GM10248 (cell line): Measurements from ENCODE around the gene RPL37A.

Source experiments
- CTCF ChIA-PET: fragments of 300-600 bp; sonication (Branson Sonifier 250); formaldehyde crosslinking; extraction: SDS; loops from one replicate; lab custom pipeline; 2021; ENCODE audit warnings: antibody characterized with exemption; lab: Yijun Ruan, JAX
- POLR2A ChIA-PET: fragments of 350-650 bp; sonication (Branson Sonifier 250); formaldehyde crosslinking; extraction: SDS; loops from one replicate; lab custom pipeline; 2020; ENCODE audit warnings: antibody characterized with exemption; lab: Yijun Ruan, JAX
- DNase-seq: peaks from one replicate; pipeline ENCODE4 v3.0.0; 2012; ENCODE audit errors: extremely low spot score
- TF ChIP-seq, protein P1 (sequence below): IDR thresholded peaks from 2 replicates; pipeline ENCODE4 v1.5.1; 2012; ENCODE audit warnings: mild to moderate bottlenecking, low read depth; ENCODE audit errors: extremely low read depth, missing control alignments, control extremely low read depth

RPL37A gene

DNA sequence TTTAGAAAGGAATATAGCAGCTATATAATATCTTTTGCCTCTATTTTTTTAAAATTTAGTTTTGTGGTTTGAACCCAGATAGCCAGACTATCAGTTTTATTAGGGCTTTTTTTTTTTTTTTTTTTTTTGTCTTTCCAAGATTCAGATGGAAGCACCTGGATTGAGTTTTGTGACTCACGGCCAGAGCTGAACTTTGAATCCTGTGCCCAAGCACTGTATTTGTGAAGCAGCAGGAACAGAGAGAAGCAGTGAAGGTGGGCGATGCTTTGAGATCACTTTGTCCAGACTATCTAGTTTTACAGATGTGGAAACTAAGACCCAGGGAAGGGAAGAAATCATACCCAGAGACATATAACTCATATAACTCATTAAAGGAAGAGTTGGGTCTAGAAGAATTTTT, 33.9 kb downstream of the RPL37A start:
- TF ChIP-seq, protein P1, sequence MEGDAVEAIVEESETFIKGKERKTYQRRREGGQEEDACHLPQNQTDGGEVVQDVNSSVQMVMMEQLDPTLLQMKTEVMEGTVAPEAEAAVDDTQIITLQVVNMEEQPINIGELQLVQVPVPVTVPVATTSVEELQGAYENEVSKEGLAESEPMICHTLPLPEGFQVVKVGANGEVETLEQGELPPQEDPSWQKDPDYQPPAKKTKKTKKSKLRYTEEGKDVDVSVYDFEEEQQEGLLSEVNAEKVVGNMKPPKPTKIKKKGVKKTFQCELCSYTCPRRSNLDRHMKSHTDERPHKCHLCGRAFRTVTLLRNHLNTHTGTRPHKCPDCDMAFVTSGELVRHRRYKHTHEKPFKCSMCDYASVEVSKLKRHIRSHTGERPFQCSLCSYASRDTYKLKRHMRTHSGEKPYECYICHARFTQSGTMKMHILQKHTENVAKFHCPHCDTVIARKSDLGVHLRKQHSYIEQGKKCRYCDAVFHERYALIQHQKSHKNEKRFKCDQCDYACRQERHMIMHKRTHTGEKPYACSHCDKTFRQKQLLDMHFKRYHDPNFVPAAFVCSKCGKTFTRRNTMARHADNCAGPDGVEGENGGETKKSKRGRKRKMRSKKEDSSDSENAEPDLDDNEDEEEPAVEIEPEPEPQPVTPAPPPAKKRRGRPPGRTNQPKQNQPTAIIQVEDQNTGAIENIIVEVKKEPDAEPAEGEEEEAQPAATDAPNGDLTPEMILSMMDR, result no peak
- CTCF ChIA-PET, result interaction anchor here (0.9 to 5.9 kb wide), 4 partner anchors 12 to 134 kb away, joined by 3 to 23 read pairs (median 5); no protein-coding TSS in a partner anchor
- DNase-seq, result no peak
- POLR2A ChIA-PET, result no interaction called here

DNA sequence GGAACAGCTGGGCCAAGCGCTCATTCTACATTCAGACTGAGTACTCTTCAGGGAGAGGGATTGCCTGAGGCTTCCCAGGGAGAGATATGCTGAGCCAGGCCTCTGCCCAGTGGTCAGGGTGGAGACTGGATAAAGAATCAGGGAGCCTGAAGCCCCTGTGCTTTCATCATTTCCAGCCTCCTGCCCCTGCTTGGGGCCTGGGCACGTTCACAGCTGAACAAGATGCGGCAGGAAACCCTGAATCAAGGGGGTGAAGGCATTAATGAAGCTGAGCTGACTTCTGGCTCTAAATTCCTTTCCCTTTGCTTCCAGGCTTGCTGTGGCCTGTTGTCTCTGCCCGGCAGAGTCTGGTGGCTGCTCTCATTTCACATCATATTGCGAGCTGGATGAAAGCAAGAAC, 35.0 kb downstream of the RPL37A start:
- no peak for DNase-seq
- TF ChIP-seq, protein P1, result no peak
- POLR2A ChIA-PET, result no interaction called here
- CTCF ChIA-PET, result interaction anchor here (0.8 to 5.9 kb wide), 2 partner anchors 13 to 17 kb away, joined by 3 to 23 read pairs; no protein-coding TSS in a partner anchor

DNA sequence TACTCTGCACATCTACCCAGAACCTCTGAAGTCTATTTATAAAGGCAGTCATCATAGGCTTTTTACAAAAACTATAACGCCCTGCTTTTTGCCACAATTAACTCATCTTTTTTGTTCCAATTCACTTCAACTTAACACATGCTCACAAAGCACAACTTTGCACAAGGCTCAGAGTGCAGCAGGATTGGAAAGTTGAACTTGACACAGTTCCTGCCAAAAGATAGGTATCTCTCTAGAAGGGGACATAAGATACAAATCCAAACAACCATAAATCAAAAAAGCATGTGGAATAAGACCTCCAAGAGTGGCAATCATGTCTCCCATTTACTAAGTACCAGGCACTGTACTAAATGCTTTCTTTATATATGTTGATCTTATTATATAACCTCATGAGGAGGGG, 36.2 kb downstream of the RPL37A start:
- DNase-seq, result no peak
- POLR2A ChIA-PET, result no interaction called here
- CTCF ChIA-PET, result interaction anchor here (5.9 kb wide), 1 partner anchor 14 kb away, joined by 23 read pairs; no protein-coding TSS in a partner anchor
- TF ChIP-seq, protein P1, result no peak

DNA sequence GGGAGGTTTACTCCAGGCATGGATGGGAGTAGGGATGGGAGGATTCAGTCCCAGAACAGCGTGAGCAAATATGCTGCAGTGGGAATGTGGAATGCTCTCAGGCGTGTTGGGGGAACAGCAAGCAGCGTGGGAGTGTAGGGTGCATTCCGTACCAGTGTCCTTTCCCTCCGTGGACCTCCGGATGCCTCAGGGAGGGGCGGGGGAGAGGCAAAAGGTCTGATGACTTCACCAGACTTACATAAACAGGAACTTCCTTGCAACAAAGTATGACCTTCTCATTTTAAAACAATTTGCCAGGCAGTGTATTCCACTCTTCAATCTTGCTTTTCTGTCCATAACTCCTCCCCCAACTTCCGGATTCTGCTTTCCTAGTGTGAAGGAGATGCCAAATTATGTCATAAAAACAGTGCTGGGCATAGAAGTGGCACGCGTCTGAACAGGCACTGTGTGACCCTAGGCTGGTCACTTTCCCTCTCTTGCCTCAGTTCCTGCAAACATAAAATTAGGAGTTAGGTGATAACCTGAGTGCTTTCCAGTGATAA, 36.9 kb downstream of the RPL37A start:
- TF ChIP-seq, protein P1, result no peak
- CTCF ChIA-PET, result interaction anchor here (5.9 kb wide), 1 partner anchor 15 kb away, joined by 23 read pairs; no protein-coding TSS in a partner anchor
- POLR2A ChIA-PET, result no interaction called here
- no peak for DNase-seq

DNA sequence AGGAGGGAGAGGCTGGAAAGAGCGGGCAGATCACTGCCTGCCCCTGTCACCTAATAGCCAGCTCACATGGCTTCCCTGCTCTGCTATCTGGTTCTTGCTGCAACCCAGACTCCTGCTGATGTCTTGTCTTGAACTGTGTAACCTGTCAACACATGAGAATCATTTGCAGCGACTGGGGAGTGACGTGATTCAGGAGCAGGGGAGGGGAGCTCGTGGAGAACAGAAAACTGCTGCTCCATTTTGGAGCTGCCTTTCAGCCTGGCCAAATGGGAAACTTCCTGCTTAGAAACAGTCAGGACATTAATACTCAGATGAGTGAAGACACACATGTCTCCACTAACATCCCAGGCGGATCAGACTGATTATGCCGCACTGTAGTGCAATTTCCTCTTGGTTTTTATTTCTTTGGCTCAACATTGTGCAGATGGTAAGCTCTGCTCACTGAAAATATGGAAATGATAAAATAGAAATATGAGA, 38.1 kb downstream of the RPL37A start:
- TF ChIP-seq, protein P1, result no peak
- ChIA-PET POLR2A (no interaction called here), CTCF (interaction anchor here (1.0 to 1.7 kb wide), 4 partner anchors 17 to 1177 kb away, joined by 3 to 4 read pairs (median 4); no protein-coding TSS in a partner anchor)
- DNase-seq, result no peak

DNA sequence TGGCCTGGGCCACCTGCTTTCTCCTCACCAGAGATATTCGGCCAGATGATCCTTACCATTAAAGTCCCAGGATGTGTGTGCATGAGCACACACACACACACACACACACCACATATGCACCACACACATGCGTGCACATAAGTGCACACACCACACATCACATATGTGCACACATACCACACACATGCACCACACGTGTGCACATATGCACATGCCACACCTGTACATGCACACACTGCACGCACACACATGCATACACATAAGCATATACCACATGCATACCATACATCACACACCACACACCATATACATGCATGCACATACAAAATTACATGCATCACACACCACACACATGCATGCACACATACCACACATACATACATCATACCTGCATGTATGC, 38.7 kb downstream of the RPL37A start:
- CTCF ChIA-PET, result interaction anchor here (0.6 to 1.7 kb wide), 6 partner anchors 17 to 1176 kb away, joined by 3 to 4 read pairs (median 3); no protein-coding TSS in a partner anchor
- POLR2A ChIA-PET, result no interaction called here
- DNase-seq, result no peak
- TF ChIP-seq, protein P1, result no peak
